Vagina (tissue), 2 donors: ENCODE data around the gene SUSD3.

Experiments
- POLR2AphosphoS5 ChIP-seq, 2 donors: sonication (generic); formaldehyde crosslinking; IDR thresholded peaks; one replicate each; pipeline ENCODE4 v1.9.0; 2017; ENCODE audit warnings: antibody characterized with exemption in 2 of 2, mild to moderate bottlenecking in 2 of 2, low read depth in 1 of 2; ENCODE audit not compliant: insufficient read depth in 1 of 2
- TF ChIP-seq, protein P1 (sequence below), 3 experiments: fragments of 450-650 bp in 2 of 3; fragments of 200-600 bp in 1 of 3; sonication (generic) in 1 of 3; IDR thresholded peaks; one replicate each; pipeline ENCODE4 v1.5.1; 2017 to 2019; ENCODE audit warnings: antibody characterized with exemption in 3 of 3, mild to moderate bottlenecking in 2 of 3, moderate library complexity in 2 of 3

DNA sequence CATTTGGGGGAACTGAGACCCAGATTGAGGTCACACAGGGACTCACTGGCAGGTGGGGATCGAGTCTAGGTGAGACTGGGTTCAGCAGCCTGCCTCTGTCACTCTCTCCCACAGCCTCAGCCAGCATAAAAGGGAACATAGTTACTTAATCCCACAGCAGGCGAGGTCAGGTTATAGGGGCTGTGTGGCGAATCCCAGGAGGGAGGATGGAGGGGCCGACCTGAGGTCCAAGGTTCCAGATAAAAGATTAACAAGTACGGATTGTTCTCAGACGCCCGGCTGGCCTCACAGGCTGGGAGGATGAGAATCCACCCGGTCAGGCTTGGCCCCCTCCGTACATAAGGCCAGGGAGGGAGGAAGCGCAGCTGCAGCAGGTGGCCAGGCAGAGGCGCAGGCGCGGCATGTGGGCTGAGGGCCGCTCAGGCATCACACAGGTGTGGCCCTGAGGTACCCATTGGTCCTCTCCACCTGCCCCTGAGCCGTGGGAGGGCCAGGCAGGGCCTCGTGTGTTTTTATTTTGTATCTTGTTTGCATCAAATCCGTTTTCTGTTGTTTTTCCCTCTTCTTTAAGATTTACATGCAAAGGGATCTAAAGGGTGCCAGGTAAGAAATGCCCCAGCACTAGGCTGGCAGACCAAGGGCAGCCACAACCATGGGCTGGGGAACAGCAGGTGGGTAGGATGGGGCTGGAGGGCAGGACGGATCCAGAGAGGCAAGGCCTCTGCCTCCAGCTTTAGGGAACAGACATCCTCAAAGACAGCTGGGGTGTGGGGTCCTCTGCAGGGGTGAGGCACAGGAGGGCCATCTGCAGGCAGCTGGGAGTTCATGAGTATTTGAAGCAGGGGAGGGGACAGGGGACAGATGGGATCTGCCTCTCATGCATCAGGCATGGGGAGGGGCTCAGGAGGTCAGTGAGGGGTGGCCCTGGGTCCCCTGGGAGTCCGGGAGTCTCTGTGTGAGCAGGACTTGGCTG, 3.6 kb downstream of the SUSD3 start:
- TF ChIP-seq, protein P1, sequence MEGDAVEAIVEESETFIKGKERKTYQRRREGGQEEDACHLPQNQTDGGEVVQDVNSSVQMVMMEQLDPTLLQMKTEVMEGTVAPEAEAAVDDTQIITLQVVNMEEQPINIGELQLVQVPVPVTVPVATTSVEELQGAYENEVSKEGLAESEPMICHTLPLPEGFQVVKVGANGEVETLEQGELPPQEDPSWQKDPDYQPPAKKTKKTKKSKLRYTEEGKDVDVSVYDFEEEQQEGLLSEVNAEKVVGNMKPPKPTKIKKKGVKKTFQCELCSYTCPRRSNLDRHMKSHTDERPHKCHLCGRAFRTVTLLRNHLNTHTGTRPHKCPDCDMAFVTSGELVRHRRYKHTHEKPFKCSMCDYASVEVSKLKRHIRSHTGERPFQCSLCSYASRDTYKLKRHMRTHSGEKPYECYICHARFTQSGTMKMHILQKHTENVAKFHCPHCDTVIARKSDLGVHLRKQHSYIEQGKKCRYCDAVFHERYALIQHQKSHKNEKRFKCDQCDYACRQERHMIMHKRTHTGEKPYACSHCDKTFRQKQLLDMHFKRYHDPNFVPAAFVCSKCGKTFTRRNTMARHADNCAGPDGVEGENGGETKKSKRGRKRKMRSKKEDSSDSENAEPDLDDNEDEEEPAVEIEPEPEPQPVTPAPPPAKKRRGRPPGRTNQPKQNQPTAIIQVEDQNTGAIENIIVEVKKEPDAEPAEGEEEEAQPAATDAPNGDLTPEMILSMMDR (IDR thresholded peaks at IDR 0.05), result no peak
- TF ChIP-seq POLR2AphosphoS5 (IDR thresholded peaks at IDR 0.05; ENCODE audit: insufficient read depth in 1 of 2, low read depth in 1 of 2), result no peak
